Panc1 (cell line): ENCODE results near the gene EXD3.

Source experiments
- REST ChIP-seq, 2 experiments: IDR thresholded peaks; 2 replicates each; pipeline ENCODE4 v1.6.1; 2011 to 2012; ENCODE audit warnings: low read depth in 2 of 2, control low read depth in 1 of 2, low read length in 1 of 2, mild to moderate bottlenecking in 1 of 2, moderate library complexity in 1 of 2; ENCODE audit not compliant: insufficient read depth in 1 of 2
- SIN3A ChIP-seq: IDR thresholded peaks from 2 replicates; pipeline ENCODE4 v1.6.1; 2012; ENCODE audit warnings: low read depth, mild to moderate bottlenecking, low read length, moderate library complexity, borderline replicate concordance; ENCODE audit not compliant: insufficient read depth

GRCh38 chr9:137409515-137409914 is 13.4 kb downstream of the EXD3 start:
- TF ChIP-seq REST (IDR thresholded peaks at IDR 0.05; ENCODE audit: insufficient read depth in 1 of 2, low read depth in 2 of 2, low read length in 1 of 2) = no peak
- TF ChIP-seq SIN3A = no peak
